GM18951 (cell line): ENCODE measurements around the gene CTSW.

Source experiments
- POLR2A ChIP-seq: IDR thresholded peaks from 4 replicates; pipeline ENCODE4 v1.6.1; 2011; ENCODE audit warnings: mild to moderate bottlenecking; ENCODE audit not compliant: insufficient read length, insufficient read depth; ENCODE audit errors: extremely low read depth
- in situ Hi-C: fragments of 300-500 bp; cut with MboI; formaldehyde crosslinking; loops from one replicate; pipeline ENCODE4 v1.12.0; 2022; ENCODE audit warnings: low sequenced_read_pairs, mixed read lengths, inconsistent platforms; ENCODE audit not compliant: unreplicated experiment

The CTSW gene

DNA sequence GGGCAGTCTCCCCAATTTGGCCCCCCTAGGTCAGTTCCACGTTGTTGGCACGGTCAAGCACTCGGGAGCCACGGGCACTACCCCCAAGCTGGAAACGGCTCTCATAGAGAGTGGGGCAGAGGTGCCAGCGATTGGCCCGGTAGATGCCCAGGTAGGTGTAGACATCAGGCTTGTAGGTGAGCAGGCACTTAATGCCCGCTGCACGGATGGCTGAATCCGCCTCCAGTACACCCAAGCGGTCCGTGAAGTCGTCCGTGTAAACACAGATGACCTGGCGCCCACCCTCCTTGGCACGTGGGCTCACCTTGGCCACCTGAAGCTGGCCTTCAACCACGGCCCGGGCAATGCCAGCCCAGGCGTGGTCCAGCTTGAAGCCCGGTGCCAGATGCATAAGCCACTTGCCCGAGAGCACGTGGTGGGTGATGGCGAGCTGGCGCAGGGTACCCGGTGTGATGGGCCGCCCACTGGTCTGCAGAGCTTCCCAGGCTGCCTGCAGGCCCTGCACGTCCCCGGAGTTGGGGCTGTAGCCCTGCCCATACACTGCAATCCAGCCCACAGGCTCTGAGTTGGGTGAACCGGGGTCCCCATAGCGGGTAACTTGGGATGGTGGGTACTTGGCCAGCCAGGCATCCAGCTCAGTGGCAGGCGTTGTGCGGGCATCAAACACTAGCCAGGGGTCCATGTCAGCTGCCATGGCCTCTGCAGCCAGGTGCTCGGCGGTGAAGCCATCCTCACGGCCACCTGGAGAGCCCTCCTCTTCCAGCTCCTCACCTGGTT is 38.0 kb downstream of the CTSW start:
- TF ChIP-seq POLR2A = no peak
- in situ Hi-C loops = no loop called here

DNA sequence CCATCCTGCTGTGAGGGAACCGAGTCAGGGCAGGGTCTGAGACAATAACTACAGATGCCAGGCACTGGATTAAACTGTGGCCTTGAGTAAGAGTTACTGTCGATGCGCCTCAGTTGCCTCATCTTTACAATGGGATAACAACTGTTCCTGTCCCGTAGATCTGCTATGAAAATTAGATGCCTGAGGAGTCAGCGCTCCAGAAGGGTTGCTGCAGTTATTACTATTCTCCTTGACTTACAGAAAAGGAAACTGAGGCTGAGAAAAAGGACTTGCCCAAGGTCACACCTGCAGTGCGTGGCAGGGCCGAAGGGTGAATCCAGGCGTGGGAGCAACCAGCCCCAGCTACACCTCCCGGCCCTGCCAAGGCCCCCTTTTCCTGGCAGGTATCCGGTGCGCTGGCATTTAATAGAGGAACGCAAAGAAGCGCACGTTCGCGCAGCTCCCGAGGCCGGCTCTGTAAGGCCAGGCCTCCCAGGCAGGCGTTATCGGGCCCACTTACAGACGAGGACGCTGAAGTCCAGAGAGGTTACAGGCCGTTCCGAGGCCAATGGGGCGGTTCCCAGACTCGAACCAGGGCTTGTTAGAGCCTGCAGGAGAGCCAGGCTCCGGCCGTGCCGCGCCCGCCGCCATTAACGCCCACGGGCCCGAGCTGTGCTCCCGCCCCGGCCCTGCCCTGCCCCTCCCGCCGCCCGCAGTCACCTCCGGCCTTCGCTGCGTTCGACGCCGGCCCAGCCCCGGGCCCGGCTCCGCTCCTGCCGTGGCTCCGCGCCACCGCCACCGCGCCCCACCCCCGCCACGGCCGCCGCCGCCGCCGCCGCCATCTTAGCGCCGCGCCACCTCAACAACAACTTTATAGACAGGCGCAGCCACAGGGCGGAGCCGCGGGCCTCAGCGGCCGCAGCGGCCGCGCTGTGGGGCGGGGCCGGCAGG is 38.8 kb downstream of the CTSW start, which contains the start of gene C11orf68:
C11orf68 (minus strand) TSS at position 852 of the 930 bp plus-strand sequence; CDS start at position 821, 31 bp downstream.
- in situ Hi-C loops = no loop called here
- TF ChIP-seq POLR2A = peak; percentile 79

DNA sequence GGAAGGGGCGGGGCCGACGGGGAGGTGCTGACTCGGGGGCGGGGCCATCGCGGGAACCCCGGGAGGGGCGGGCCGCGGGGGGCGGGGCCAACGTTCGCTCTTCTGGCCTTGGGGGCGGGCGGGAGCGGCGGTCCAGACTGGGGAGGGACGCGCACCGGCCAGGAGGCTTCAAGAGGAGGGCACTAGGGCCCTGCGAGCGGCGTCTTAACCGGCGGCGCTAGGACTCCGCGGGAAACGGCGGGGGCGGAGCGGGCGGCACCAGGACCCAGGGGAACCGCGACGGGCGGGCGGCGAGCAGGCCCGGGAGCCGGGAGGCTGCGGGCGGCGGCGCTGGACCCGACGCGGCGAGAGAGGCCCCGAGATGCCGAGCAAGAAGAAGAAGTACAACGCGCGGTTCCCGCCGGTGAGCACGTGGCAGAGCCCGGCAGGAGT is 39.5 kb downstream of the CTSW start, which contains the start of gene DRAP1:
DRAP1 (plus strand) TSS at position 286 of the 432 bp plus-strand sequence; CDS start at position 362, 76 bp downstream.
- in situ Hi-C loops = no loop called here
- peak; percentile 26 for TF ChIP-seq POLR2A

DNA sequence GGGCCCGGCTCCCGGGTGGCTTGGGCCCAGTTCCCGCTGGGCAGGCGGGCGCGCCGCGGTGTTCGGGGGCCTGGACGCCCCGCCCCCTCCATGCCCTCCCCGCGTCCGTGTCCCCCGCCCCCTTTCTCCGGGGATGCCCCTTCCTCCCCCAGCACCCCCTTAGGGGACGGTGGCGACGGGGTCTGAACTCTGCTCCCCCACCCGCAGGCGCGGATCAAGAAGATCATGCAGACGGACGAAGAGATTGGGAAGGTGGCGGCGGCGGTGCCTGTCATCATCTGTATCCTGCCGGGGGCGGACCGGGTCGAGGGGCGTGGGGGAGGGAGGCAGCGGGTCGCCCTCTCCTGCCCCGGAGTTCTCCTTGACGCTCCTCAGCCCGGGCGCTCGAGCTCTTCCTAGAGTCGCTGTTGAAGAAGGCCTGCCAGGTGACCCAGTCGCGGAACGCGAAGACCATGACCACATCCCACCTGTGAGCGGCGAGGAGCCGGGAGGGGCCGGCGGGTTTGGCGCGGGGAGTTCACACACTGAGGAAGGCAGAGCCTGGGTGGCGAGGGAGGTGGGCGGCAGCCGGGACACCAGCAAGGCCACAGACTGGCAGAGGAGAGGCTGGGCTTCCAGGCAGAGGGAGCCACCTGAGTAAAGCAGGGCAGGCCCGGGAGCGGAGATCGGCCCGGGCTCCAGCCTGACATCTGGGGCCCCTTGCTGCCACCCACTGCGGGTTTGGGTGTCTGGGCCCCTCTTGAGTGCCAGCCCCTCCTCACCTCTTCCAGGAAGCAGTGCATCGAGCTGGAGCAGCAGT is 40.1 kb downstream of the CTSW start:
- in situ Hi-C loops = no loop called here
- TF ChIP-seq POLR2A = no peak

DNA sequence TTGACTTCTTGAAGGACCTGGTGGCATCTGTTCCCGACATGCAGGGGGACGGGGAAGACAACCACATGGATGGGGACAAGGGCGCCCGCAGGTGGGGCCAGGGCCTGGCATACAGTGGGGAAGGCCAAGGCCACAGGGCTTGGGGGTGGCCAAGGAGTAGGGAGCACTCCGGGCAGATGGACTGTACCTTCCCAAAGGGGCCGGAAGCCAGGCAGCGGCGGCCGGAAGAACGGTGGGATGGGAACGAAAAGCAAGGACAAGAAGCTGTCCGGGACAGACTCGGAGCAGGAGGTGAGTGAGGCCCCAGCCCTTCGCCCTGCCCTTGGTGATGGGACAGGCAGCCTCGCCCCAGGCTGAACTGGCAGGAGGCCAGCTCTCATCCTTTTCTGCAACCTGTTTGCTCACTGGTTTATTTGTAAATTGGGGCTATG is 40.8 kb downstream of the CTSW start:
- in situ Hi-C loops = no loop called here
- no peak for TF ChIP-seq POLR2A

DNA sequence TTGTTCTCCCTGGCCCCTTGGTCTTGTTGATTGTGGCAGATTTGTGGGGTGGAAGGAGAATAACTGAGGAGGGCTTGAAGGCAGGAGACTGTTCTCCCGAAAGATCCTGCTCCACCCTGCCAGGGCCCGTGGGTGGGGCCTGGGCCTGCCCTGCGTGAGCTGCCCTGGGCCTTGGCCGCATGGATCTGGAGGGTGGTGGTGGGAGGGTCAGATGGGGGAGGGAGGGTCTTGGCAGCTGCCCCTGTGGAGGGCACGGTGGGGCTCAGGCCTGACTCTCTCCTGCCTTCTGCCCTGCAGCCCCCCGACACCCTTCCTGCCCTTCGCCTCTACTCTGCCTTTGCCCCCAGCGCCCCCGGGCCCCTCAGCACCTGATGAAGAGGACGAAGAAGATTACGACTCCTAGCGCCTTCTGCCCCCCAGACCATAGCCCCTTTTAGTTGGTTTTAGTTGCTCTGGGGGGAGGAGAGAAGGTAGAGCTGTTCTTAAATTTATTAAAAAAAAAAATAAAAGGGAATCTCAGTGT is 41.5 kb downstream of the CTSW start:
- no peak for TF ChIP-seq POLR2A
- in situ Hi-C loops = no loop called here

DNA sequence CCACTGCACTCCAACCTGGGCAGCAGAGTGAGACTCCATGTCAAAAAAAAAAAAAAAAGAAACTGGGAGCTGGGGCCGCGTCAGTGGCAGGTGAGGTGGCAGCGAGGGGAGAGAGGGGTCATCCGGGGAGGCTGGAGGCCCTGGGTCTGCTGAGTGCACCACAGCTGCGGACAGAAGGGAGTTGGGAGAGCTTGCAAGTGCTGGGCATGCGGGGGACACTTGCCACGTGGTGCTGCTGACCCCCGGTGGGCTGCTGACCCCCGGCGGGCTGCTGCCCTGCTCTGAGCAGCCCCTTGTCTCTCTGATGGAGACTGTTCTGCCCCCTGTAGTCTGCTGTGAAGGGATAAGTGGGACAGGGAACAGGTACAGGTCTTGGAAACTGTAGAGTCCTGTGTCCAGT is 42.2 kb downstream of the CTSW start:
- TF ChIP-seq POLR2A = no peak
- in situ Hi-C loops = no loop called here

DNA sequence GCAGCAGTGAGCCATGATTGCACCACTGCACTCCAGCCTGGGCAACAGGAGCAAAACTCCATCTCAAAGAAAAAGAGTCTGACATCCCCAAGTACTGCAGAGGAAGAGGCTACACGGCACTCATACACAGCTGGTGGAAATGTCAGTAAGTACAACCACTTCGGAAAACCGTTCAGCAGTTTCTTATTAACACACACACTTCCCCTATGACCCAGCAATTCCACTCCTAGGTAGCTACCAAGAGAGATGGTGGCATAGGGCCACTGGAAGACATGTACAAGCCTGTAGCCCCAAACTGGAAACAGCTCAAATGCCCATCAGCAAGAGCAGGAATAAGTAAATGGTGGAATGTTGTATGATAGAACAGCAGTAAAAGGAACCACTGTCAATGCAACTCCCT is 42.9 kb downstream of the CTSW start:
- in situ Hi-C loops = no loop called here
- TF ChIP-seq POLR2A = no peak

DNA sequence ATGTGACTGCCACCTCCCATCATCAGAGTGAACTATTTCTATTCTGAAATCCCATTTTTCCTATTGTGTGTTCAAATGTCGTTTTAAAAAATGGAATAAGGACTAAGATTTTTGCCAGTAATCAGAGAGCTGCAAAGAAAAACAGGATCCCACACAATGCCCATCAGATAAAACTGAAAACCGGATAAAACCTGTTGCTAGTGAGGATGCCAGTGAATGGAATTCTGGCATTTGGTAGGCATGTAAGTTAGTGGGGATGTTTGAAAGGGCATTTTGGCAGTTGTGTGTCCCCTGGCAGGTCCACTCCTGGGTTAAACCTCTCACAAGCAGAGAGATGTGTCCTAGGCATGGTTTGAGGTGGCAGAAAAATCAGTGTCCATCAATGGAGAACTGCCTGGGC is 45.8 kb downstream of the CTSW start:
- in situ Hi-C loops = no loop called here
- no peak for TF ChIP-seq POLR2A

DNA sequence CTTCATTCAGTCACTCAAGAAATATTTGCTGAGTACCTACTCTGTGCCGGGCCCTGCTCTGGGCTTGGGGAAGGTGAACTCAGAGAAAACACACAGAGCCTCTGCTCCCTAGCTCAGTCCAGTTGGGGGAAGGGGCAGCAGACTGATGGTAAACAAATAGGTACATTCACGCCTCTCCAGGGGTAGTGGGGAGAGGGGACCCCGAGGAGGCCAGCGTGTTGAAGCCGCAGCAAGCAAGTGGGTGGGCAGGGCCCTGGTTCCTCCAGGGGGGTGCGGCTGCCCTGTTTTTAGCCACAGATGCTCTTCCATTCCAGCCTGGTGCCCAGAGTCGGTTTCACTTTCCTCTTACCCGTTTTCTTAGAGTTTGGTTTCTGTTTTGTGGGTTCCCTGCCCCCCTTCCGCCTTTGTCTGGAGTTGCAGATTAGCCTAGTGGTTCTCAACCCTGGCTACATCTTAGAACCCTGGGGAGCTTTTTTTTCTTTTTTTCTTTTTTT is 48.3 kb downstream of the CTSW start:
- peak; percentile 58 for TF ChIP-seq POLR2A
- in situ Hi-C loops = no loop called here

DNA sequence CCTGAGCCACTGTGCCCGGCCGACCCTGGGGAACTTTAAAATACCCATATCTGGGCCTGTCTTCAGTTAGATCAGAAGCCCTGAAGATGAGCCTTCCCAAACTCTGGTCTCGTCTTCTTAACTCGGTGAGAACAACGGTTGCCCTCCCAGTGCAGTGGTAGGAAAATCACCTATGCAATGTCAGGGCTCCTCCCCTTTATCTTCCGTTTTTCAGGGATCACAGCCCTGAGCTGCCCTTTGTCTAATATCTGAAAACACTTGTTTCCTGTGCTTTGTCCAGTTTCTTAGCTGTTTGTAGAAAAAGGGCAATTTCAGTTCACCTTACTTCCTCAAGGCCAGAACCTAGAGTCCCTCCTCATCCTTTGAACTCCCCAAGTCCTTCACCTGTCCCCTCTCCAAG is 49.0 kb downstream of the CTSW start:
- in situ Hi-C loops = no loop called here
- no peak for TF ChIP-seq POLR2A

DNA sequence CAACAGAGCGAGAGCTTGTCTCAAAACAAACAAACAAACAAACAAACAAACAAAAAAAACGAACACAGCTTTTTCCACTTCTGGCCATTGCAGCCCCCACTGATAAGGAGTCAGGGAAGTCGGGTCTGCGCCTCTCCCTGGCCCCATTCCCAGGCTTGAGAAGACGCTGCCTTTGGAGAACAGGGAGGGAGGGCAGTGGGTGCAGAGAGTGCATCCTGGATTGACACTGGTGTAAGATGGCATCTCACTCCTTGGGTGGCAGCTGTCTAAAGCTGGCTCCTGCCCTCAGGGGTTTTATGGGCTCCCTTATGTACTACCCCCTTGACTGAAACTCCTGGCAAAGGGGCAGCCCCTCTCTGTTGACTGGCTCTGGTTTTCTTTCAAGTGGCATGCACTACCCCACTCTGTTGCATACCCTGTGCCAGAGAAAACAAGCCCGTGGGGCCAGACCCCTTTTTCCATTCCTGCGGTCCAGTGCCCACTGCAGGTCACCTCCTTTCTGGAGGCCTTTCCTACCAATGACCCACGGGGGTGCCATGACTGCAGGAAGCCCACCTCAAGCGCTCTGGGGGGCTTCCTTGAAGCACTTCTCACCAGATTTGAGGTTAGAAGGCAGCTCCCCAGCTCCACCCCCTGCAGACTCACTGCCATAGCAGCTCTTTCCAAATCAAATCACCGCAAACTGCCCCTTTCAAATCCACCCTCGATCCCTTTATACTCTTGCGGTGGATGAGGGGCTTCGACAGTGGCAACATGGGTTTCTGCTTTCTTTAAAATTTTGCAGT is 52.3 kb downstream of the CTSW start:
- no peak for TF ChIP-seq POLR2A
- in situ Hi-C loops = no loop called here
